ENCODE data around the gene PCDHGC5.

The PCDHGC5 gene

DNA sequence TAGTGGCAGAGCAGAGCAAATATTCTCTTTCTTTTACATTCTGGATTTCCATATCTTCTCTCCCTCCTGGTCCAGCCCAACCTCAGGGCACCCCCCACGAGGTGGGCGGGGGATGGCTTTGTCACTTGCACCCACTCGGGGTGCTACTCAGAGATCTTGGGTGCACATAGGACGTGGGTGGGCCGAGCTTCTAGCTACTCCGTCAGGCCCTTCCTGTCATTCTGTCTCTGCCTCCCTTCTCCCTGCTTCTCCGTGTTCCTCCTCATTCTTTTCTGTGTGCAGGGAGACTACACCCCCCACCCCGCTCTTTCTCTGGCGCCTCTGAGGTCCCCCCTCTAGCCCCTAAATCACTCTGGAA, 19.5 kb downstream of the PCDHGC5 start:
- H3K36me3 ChIP-seq (ENCODE audit: insufficient read depth, low read length) = peaks cover 26% of the 10 kb centered on the region
- H3K9ac ChIP-seq (ENCODE audit: low read depth, low read length) = peak overlapping the region; percentile 82
- H3K4me3 ChIP-seq (ENCODE audit: low read length) = peak overlapping the region; percentile 59
- H3K27me3 ChIP-seq (ENCODE audit: control insufficient read depth, insufficient read depth, low read length) = no peaks in the 10 kb centered on the region
- no peaks in the 10 kb centered on the region for H3K9me3 ChIP-seq (replicated peaks; ENCODE audit: low read length)
- H3K4me1 ChIP-seq (ENCODE audit: control insufficient read depth, insufficient read depth, low read length) = peaks cover 46% of the 10 kb centered on the region
- H3K4me2 ChIP-seq (ENCODE audit: low read length) = peak overlapping the region; percentile 73

DNA sequence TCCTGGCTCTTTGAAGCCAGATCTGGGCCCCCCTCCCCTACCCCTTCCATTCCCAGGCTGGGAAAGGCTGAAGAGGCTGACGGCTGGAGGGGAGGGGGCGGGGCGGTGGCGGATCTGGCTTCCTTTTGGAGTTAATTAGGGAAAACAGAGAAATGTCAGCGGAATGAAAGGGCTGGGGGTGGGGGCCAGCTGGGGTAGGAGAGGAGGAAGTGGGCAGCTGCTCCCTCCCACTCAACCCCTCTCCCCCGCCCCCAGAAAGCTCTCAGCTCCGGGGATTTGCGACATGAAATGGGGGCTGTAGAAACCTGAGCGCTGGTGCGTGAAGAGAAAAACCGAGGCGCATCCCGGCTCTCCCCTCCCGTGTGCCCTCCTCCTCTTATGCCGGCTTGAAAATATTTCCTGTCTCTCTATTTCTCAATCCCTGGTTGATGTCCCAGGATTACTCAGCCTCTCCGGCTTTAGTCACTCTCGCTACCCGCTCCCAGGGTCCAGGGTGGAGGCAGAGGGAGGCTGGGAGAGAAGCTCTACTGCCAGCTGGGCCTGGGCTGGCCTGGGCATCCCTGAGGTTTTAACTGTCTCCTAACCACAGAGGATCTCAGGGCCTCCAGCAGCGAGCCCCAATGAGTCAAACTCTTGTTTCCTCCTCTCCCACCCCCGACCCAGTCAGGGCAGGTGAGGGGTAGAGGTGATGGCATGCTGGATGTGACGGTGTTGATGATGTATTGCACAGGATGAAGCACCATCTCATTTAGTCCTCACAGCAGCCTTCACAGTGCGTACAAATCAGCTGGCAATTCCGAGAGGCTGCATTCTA, 20.1 kb downstream of the PCDHGC5 start:
- Histone ChIP-seq H3K4me3 (ENCODE audit: low read length) (peak overlapping the region; percentile 59), H3K4me1 (ENCODE audit: control insufficient read depth, insufficient read depth, low read length) (peaks cover 52% of the 10 kb centered on the region), H3K27me3 (ENCODE audit: control insufficient read depth, insufficient read depth, low read length) (no peaks in the 10 kb centered on the region), H3K9ac (ENCODE audit: low read depth, low read length) (peak overlapping the region; percentile 82), H3K4me2 (ENCODE audit: low read length) (peak overlapping the region; percentile 73), H3K36me3 (ENCODE audit: insufficient read depth, low read length) (peaks cover 26% of the 10 kb centered on the region), H3K9me3 (replicated peaks; ENCODE audit: low read length) (no peaks in the 10 kb centered on the region)

DNA sequence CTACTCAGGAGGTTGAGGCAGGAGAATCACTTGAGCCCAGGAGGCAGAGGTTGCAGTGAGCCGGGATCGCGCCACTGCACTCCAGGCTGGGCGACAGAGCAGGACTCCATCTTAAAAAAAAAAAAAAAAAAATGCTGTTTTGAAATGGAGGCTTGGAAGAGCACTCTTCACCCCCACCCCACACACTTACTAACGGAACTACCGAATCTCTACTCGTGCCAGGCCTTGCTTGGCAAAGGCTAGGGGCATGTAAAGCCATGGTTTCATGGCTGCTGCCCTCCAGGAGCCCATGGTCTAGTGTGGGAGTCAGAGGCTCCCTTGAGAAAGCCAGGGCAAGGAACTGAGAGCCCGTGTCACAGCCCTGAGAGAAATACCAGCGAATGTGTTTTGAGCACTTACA, 21.3 kb downstream of the PCDHGC5 start:
- Histone ChIP-seq H3K9ac (ENCODE audit: low read depth, low read length) (no peak overlapping the region), H3K36me3 (ENCODE audit: insufficient read depth, low read length) (peaks cover 24% of the 10 kb centered on the region), H3K4me1 (ENCODE audit: control insufficient read depth, insufficient read depth, low read length) (peaks cover 63% of the 10 kb centered on the region), H3K9me3 (replicated peaks; ENCODE audit: low read length) (no peaks in the 10 kb centered on the region), H3K4me2 (ENCODE audit: low read length) (no peak overlapping the region), H3K27me3 (ENCODE audit: control insufficient read depth, insufficient read depth, low read length) (no peaks in the 10 kb centered on the region), H3K4me3 (ENCODE audit: low read length) (no peak overlapping the region)

DNA sequence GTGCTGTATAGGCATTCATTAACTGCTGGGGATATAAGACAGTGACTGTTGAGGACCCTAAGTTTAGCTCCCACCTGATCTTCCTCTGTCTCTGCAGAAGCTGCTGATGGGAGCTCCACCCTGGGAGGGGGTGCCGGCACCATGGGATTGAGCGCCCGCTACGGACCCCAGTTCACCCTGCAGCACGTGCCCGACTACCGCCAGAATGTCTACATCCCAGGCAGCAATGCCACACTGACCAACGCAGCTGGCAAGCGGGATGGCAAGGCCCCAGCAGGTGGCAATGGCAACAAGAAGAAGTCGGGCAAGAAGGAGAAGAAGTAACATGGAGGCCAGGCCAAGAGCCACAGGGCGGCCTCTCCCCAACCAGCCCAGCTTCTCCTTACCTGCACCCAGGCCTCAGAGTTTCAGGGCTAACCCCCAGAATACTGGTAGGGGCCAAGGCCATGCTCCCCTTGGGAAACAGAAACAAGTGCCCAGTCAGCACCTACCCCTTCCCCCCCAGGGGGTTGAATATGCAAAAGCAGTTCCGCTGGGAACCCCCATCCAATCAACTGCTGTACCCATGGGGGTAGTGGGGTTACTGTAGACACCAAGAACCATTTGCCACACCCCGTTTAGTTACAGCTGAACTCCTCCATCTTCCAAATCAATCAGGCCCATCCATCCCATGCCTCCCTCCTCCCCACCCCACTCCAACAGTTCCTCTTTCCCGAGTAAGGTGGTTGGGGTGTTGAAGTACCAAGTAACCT, 22.1 kb downstream of the PCDHGC5 start:
- Histone ChIP-seq H3K9me3 (replicated peaks; ENCODE audit: low read length) (no peaks in the 10 kb centered on the region), H3K4me3 (ENCODE audit: low read length) (no peak overlapping the region), H3K36me3 (ENCODE audit: insufficient read depth, low read length) (peaks cover 17% of the 10 kb centered on the region), H3K4me2 (ENCODE audit: low read length) (no peak overlapping the region), H3K27me3 (ENCODE audit: control insufficient read depth, insufficient read depth, low read length) (no peaks in the 10 kb centered on the region), H3K9ac (ENCODE audit: low read depth, low read length) (no peak overlapping the region), H3K4me1 (ENCODE audit: control insufficient read depth, insufficient read depth, low read length) (peaks cover 72% of the 10 kb centered on the region)

DNA sequence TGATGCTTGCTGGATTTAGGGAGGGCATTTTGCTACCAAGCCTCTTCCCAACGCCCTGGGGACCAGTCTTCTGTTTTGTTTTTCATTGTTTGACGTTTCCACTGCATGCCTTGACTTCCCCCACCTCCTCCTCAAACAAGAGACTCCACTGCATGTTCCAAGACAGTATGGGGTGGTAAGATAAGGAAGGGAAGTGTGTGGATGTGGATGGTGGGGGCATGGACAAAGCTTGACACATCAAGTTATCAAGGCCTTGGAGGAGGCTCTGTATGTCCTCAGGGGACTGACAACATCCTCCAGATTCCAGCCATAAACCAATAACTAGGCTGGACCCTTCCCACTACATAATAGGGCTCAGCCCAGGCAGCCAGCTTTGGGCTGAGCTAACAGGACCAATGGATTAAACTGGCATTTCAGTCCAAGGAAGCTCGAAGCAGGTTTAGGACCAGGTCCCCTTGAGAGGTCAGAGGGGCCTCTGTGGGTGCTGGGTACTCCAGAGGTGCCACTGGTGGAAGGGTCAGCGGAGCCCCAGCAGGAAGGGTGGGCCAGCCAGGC, 23.0 kb downstream of the PCDHGC5 start:
- no peak overlapping the region for H3K4me2 ChIP-seq (ENCODE audit: low read length)
- no peaks in the 10 kb centered on the region for H3K27me3 ChIP-seq (ENCODE audit: control insufficient read depth, insufficient read depth, low read length)
- peaks cover 77% of the 10 kb centered on the region for H3K4me1 ChIP-seq (ENCODE audit: control insufficient read depth, insufficient read depth, low read length)
- no peaks in the 10 kb centered on the region for H3K9me3 ChIP-seq (replicated peaks; ENCODE audit: low read length)
- no peak overlapping the region for H3K4me3 ChIP-seq (ENCODE audit: low read length)
- H3K36me3 ChIP-seq (ENCODE audit: insufficient read depth, low read length) = peaks cover 20% of the 10 kb centered on the region
- H3K9ac ChIP-seq (ENCODE audit: low read depth, low read length) = peak overlapping the region; percentile 85

DNA sequence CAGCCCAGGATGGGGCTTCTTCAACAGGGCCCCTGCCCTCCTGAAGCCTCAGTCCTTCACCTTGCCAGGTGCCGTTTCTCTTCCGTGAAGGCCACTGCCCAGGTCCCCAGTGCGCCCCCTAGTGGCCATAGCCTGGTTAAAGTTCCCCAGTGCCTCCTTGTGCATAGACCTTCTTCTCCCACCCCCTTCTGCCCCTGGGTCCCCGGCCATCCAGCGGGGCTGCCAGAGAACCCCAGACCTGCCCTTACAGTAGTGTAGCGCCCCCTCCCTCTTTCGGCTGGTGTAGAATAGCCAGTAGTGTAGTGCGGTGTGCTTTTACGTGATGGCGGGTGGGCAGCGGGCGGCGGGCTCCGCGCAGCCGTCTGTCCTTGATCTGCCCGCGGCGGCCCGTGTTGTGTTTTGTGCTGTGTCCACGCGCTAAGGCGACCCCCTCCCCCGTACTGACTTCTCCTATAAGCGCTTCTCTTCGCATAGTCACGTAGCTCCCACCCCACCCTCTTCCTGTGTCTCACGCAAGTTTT, 23.6 kb downstream of the PCDHGC5 start:
- H3K36me3 ChIP-seq (ENCODE audit: insufficient read depth, low read length) = peaks cover 20% of the 10 kb centered on the region
- H3K27me3 ChIP-seq (ENCODE audit: control insufficient read depth, insufficient read depth, low read length) = no peaks in the 10 kb centered on the region
- H3K9me3 ChIP-seq (replicated peaks; ENCODE audit: low read length) = no peaks in the 10 kb centered on the region
- peak overlapping the region; percentile 85 for H3K9ac ChIP-seq (ENCODE audit: low read depth, low read length)
- H3K4me3 ChIP-seq (ENCODE audit: low read length) = peak overlapping the region; percentile 69
- peak overlapping the region; percentile 93 for H3K4me2 ChIP-seq (ENCODE audit: low read length)
- H3K4me1 ChIP-seq (ENCODE audit: control insufficient read depth, insufficient read depth, low read length) = peaks cover 77% of the 10 kb centered on the region

DNA sequence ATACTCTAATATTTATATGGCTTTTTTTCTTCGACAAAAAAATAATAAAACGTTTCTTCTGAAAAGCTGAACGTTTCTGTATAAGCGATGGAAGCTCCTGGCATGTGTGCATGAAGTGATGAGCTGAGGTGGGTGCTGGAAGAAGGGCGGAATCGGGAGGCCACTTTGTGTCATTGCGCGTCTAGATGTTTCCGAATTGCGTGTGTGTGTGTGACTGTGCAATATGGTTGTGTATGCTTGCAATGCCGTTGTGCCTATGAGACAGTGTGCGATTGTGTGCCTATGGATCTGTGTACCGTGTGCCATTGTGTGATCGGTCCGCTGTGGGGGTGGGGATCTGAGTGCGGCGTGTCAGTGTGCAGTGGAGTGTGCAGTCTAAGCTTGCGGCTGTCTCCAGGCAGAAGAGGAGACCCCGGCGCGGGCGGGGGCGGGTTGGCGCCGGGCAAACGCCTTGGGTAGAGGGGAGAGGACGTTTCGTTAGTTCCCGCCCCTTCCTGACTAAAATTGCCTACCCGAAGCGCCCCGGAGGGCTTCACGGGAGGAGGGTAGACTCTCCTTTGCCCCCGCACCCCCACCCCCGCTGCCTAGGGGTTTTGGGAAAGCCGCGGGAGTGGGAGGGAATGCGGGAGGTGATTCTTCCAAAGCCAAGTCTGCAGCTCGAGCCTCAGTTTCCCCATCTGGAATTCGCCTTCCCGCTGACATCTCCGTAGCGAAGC, 24.2 kb downstream of the PCDHGC5 start:
- no peaks in the 10 kb centered on the region for H3K27me3 ChIP-seq (ENCODE audit: control insufficient read depth, insufficient read depth, low read length)

DNA sequence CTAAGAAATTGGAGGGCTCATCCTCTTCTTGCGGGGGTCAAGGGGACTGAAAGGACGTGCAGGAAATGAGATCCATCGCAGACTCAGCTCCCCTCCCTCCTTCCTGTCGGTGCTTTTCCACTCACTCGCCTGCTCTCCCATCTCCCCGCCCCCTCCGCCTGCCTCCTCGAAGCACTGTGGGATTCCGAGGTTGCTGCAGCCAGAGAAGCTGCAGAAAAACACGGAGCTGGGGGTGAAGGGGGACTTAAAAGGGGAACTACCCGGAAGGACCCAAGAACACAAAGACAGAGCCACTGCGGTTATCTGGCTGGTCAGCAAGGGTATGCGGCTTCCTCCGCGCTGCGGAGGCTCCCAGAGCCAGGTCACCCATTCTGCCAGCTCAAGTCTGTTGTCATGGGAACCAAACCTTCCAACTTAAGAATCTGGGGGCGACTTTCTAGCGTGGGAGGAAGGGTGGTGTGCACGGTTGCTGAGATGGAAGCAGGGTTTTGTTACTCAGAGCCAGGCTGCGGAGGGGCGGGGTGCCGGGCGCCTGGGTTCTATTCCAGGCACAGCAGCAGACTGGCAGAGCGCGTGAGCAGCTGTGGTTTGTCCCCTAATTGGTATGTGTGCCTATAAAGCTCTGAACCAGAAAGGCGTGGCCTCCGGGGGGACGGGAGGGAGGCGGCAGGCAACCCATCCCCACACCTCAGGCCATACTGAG, 24.9 kb downstream of the PCDHGC5 start:
- peaks cover 79% of the 10 kb centered on the region for H3K4me1 ChIP-seq (ENCODE audit: control insufficient read depth, insufficient read depth, low read length)
- no peaks in the 10 kb centered on the region for H3K27me3 ChIP-seq (ENCODE audit: control insufficient read depth, insufficient read depth, low read length)
- H3K4me2 ChIP-seq (ENCODE audit: low read length) = peak overlapping the region; percentile 93
- H3K4me3 ChIP-seq (ENCODE audit: low read length) = peak overlapping the region; percentile 69
- peak overlapping the region; percentile 85 for H3K9ac ChIP-seq (ENCODE audit: low read depth, low read length)
- no peaks in the 10 kb centered on the region for H3K9me3 ChIP-seq (replicated peaks; ENCODE audit: low read length)
- peaks cover 20% of the 10 kb centered on the region for H3K36me3 ChIP-seq (ENCODE audit: insufficient read depth, low read length)

More for the DNA sequence above, 24.2 kb downstream of the PCDHGC5 start:
- peak overlapping the region; percentile 69 for H3K4me3 ChIP-seq (ENCODE audit: low read length)
- H3K4me1 ChIP-seq (ENCODE audit: control insufficient read depth, insufficient read depth, low read length) = peaks cover 77% of the 10 kb centered on the region
- H3K36me3 ChIP-seq (ENCODE audit: insufficient read depth, low read length) = peaks cover 20% of the 10 kb centered on the region
- peak overlapping the region; percentile 93 for H3K4me2 ChIP-seq (ENCODE audit: low read length)
- H3K9me3 ChIP-seq (replicated peaks; ENCODE audit: low read length) = no peaks in the 10 kb centered on the region
- H3K9ac ChIP-seq (ENCODE audit: low read depth, low read length) = peak overlapping the region; percentile 85

DNA sequence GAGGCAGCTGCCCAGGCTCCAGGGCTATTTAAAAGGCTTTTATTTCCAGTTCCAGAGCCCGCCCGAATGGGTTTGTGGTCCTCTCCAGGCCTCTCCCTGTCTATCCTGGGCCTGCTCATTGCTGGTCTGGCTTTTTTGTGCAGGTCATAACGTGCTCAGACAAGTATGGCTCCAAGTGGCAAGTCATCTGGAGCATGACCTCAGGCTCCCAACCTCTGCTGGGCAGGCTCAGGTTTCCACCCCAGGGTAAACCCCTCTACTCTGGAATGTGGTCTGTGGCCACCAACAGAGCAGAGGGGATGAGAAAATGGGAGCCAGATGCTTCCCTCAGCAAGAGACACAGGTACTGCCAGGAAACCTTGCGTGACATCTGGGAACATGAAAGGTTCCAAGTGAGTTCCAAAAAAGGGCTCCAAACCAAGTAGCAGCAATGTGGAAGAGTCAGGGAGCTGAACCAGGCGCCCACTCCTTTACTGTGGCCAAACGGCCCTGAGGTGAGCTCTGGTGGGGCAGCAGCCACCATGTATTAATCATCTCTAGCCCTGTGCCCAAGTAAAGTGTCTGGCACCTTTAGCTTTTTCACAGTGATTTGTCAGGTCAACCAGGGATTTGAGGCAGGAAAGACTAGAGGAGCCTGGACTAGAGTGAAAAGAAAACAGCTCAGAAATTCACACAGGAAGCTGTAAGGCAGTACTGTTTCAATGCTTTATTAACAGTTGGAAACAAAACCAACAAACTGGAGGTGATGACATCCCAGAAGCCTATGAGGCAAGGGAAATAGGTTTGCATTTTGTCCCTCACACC, 25.7 kb downstream of the PCDHGC5 start:
- peak overlapping the region; percentile 8 for H3K4me3 ChIP-seq (ENCODE audit: low read length)
- H3K9ac ChIP-seq (ENCODE audit: low read depth, low read length) = peak overlapping the region; percentile 85
- H3K36me3 ChIP-seq (ENCODE audit: insufficient read depth, low read length) = peaks cover 20% of the 10 kb centered on the region
- H3K4me1 ChIP-seq (ENCODE audit: control insufficient read depth, insufficient read depth, low read length) = peaks cover 82% of the 10 kb centered on the region
- H3K27me3 ChIP-seq (ENCODE audit: control insufficient read depth, insufficient read depth, low read length) = no peaks in the 10 kb centered on the region
- peak overlapping the region; percentile 93 for H3K4me2 ChIP-seq (ENCODE audit: low read length)
- no peaks in the 10 kb centered on the region for H3K9me3 ChIP-seq (replicated peaks; ENCODE audit: low read length)

DNA sequence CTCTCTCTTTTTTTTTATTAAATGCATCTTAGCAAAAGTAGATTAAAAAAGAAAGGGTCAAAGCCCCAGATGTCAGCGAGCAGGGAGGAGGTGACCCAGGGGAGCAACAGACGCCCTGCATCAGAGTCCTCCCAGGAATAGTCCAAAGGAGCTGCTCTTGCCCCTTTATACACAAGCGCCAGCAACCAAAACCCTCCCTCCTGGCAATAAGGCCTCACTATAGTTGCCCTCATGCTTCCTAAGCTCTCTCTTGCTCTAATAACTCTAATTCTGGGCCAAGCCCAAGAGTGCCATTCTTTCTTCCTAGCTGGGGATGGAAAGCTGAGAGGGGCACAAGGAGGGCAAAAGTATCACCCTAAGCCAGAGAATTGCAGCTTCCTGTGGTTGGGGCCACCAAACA, 26.3 kb downstream of the PCDHGC5 start:
- peaks cover 20% of the 10 kb centered on the region for H3K36me3 ChIP-seq (ENCODE audit: insufficient read depth, low read length)
- no peaks in the 10 kb centered on the region for H3K9me3 ChIP-seq (replicated peaks; ENCODE audit: low read length)
- H3K4me2 ChIP-seq (ENCODE audit: low read length) = no peak overlapping the region
- no peak overlapping the region for H3K4me3 ChIP-seq (ENCODE audit: low read length)
- no peaks in the 10 kb centered on the region for H3K27me3 ChIP-seq (ENCODE audit: control insufficient read depth, insufficient read depth, low read length)
- peak overlapping the region; percentile 85 for H3K9ac ChIP-seq (ENCODE audit: low read depth, low read length)
- H3K4me1 ChIP-seq (ENCODE audit: control insufficient read depth, insufficient read depth, low read length) = peaks cover 83% of the 10 kb centered on the region
